ENCODE measurements around the gene U2SURP.
"Not testable (repeated sequence)": the region's sequence is repeated elsewhere in the genome, so short reads cannot be mapped to it uniquely, and the experiment has no call there.

Gene U2SURP

DNA sequence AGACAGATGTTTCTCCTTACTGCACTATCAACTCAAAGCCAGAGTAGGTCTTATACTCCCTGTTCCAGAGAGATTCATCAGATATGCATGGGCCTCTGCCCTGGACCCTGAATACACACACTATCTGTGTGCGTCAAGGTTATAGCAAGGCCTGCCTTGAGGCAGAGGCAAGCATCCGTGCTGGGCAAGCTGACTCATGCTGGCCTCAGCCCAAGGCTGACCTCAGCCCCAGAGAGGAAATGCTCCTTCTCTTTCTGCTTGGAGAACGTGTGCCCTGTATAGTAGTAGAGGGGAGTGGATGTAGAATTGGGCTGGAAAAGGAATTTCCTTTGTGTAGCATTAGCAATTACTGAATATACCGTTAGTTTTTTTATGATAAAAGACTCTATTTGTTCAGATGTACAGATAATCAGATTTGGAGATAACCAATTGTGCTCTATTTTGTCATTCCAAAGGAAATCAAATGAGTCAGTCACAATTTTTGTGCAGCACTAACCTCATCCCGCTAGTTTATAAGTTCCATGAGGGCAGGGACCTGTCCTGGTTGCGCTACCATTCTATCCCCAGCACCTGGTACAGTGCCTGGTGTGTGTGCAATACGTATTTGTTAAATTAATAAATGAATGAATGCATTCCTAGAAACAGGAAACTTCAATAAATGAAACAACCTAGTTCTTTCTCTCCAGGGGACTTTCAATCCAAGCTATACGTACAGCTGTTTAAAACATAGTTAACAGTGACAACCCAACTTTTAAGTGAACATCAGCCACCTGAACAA is 24.6 kb upstream of the U2SURP start:
- peak; percentile 64 for DNase-seq (ENCODE audit: low spot score)

DNA sequence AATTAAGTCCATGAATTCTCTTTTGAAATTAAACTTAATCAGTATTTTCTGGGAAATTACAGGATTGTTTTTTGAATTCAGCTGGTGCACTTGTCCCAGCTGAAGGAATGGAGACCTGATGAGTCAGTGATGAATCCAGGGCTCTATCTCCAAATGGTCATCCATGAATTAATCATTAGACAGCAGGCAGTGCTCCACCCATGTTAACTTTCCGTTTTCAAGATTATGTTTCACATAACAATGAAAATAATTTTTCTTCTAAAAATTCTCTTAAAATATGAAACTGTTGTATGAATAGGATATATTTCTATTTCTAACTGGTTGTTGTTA is 24.0 kb upstream of the U2SURP start:
- DNase-seq (ENCODE audit: low spot score) = no peak

DNA sequence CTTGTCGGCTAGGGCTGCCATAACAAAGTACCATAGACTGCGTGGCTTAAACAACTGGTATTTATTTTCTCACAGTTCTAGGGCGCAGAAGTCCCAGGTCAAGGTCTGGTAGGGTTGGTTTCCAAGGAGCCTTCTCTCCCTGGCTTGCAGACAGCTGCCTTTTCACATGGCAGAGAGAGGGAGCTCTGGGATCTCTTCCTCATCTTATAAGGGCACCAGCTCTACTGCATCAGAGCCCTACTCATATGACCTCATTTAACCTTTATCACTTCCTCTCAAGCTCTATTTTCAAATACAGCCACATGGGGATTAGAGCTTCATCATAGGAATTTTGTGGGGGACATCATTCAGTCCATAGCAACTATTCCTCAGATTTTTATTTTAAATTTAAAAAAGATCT is 20.3 kb upstream of the U2SURP start:
- no peak for DNase-seq (ENCODE audit: low spot score)

DNA sequence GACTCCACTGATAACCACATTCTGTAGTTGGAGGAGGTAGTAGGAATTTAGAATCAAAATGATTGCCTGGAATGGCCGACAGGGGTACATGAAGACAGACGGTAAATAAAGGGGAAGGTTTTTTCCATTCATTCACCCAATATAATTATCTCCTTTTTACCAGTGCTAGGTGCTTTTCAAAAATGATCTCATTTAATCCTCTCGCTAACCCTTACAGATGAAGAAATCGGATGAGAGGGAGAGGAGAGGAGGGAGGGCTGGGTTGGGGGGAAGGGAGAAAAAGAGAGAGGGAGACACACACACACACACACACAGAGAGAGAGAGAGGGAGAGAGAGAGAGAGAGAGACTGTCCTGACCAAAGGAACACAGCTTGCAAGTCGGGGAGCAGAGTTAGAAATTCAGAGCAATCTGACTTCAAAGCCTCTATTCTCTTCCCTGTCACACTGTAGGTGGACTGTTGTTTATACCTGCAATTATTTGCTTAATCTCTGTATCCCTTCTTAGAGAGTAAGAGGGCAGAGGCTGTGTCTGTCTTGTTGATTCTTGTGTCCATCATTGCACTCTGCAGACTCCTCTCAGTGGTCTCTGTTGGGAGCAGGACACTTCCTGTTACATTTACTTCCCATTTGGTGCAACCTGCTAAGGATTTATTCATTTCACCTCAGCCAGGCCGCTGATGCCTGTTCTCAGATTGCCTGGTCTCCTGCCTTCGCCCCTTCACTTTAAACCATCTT is 19.2 kb upstream of the U2SURP start:
- DNase-seq (ENCODE audit: low spot score) = no peak

DNA sequence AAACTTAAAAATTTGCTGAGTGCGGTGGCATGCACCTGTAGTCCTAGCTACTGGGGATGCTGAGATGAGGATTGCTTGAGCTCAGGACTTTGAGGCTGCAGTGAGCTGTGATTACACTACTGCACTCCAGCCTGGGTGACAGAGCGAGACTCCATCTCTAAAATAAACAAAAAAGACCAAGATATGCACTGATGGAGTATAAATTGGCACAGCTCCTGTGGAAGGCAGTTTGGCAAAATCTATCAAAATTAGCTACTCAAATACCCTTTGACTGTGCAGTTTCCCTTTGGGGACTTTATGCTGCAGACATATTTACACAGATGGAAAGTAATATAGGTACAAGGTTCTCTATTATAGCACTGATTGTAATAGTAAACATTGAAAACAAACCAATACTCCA is 18.1 kb upstream of the U2SURP start:
- DNase-seq (ENCODE audit: low spot score) = no peak

DNA sequence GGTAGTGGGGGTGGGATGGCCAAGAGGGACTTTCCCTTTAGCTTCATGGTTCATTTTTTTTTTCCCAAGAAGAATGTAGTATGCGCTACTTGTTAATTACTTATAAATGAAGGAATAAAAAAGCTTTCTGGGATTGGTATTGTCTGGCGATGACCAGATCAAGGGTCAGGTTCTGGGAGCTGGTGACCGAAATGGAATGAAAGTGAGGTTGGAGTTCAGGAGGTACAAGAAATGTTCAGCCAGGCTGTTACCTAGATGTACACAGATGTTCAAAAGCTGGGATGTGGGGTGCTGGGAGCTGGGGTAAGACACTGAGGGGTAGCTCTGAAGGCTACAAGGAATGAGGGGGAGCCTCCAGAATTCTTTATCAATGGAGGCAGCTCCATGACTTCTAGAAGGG is 17.1 kb upstream of the U2SURP start:
- DNase-seq (ENCODE audit: low spot score) = no peak

DNA sequence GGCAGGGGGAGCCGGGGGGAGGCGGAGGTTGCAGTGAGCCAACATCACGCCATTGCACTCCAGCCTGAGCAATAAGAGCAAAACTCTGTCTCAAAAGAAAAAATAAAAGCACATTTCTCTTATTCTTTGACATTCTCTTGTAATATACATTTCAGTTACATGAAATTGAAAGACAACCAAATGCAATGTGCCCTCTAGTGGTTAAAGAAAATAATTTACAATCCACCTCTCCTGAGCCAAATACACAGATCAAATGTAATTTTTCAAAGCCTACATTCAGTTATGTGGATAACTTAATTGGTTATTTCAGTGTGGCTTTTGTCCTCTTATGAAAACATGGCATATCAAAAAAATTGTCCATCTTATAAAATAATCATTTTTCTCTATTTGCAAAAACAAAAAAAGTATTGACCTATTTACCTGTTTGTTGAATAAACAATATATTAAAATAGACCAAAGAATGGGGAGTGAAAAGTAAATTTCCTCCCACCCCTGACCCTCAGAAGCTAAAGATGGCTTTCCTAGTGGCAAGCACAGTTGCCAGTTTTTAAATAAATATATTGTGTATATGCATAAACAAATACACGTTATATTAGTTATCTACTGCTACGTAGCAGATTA is 14.2 kb upstream of the U2SURP start:
- DNase-seq (ENCODE audit: low spot score) = peak; percentile 53

DNA sequence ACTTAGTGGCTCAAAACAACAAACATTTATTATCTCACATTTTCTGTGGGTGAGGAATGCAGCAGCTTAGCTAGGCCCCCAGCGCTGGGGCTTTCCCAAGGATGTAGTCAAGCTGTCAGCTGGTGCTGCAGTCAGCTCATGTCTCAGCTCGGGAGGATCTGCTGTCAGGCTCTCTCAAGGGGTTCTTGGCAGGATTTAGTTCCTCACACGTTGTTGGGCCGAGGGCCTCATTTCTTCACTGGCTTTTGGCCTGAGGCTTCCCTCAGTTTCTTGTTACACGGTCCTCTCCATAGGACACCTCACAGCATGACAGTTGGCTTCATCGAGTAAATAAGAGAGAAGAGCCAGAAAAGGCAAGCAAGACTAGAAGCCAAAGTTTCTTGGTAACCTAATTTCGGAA is 13.7 kb upstream of the U2SURP start:
- peak; percentile 26 for DNase-seq (ENCODE audit: low spot score)

DNA sequence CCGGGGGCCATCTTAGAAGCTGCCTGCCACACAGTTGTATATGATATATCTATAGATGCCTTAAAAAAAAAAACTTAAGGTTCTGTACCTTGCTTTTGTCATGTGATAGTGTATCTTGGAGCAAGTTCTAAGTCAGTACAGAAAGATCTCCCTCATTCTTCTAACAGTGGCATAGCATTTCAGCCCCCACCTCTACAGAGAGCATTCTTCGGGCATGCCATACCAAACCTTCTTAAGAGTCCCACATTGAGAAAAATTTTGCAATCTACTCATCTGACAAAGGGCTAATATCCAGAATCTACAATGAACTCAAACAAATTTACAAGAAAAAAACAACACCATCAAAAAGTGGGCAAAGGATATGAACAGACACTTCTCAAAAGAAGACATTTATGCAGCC is 13.1 kb upstream of the U2SURP start:
- not testable (repeated sequence) for DNase-seq (ENCODE audit: low spot score)

DNA sequence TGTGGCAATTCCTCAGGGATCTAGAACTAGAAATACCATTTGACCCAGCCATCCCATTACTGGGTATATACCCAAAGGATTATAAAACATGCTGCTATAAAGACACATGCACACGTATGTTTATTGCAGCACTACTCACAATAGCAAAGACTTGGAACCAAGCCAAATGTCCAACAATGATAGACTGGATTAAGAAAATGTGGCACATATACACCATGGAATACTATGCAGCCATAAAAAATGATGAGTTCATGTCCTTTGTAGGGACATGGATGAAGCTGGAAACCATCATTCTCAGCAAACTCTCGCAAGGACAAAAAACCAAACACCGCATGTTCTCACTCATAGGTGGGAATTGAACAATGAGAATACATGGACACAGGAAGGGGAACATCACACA is 12.5 kb upstream of the U2SURP start:
- not testable (repeated sequence) for DNase-seq (ENCODE audit: low spot score)

DNA sequence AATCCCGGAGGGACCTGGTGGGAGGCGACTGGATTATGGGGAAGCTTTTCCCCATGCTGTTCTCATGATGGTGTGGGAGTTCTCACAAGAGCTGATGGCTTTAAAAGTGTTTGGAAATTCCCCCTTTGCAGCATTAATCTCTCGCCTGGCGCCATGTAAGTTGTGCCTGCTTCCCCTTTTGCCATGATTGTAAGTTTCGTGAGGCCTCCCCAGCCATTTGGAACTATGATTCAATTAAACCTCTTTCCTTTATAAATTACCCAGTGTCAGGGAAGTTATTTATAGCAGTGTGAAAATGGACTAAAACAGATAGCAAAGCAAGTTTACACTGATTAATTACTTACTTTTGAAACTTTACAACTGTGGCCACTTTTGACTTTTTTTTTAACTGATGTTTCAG is 10.6 kb upstream of the U2SURP start:
- no peak for DNase-seq (ENCODE audit: low spot score)

DNA sequence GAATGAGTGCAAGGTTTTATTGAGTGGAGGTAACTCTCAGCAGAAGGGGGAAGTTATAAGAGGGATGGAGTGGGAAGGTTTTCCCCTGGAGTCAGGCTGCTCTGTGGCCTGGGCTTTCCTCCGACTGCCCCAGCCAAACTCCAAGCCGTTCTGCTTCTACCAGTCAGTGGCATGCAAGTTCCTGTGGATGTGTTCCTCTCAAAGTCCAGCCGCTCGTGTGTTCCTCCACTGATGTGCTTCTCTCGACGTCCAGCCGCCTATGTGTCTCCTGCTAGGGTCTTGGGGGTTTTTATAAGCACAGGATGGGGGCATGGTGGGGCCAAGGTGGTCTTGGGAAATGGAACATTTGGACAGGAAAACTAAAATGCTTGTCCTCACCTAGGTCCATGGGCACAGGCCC is 9.0 kb upstream of the U2SURP start:
- DNase-seq (ENCODE audit: low spot score) = no peak

DNA sequence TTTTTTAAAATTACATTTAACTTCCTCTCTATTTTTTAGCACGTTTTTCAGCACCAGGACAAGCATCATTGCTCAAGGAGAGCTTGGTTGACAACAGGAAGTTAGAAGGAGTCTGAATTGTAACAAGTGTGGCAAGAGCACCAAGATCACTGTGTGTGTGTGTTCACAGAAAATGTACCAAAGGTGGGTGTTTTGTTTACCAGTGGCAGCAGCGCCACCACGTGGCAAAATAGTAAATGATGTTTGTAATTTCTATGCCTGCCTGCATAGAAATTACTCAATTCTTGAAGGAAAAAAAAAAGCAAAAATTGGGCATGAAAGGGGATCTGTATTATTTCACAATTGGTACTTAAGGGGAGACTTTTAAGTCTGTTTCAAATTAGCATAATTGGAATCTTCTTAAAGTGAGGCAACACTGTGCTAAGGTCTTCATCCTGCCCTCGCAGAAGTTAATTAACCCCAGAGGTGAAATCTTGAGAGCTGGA is 7.4 kb upstream of the U2SURP start:
- DNase-seq (ENCODE audit: low spot score) = peak; percentile 69

DNA sequence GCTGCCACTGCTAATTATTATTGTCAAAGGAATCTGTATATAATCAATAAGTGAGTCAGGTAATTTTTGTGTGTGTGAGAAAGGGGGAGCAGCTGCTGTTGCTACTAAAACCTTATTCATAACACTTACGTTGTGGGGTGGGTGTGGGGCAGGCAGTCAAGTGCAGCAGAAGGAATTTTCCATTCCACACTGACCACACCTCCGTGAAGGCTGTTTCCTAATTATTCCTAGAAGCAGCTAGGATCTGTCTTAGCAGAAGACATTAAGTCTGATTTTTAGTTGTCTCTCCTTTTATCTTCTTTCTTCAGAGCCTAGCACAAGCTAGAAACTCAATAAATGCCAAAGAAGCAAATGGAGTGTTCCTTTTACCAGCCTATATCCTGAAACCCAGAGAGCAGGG is 4.0 kb upstream of the U2SURP start:
- DNase-seq (ENCODE audit: low spot score) = no peak

DNA sequence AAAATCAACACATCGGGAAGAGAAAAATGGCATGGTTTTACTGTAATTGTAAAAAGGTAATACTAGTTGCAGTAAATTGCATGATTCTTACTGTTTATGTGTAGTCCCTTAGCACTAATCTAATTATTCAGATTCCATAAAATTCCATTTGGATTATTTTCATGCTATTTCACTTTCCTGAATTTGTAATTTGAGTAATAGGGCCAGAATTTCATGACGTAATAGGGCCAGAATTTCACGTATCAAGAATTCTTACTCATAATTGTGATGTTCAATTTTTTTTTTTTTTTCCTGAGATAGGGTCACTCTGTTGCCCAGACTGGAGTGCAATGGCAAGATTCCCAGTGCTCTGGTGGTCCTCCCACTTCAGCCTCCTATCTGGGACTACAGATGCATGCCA is 2.9 kb upstream of the U2SURP start:
- no peak for DNase-seq (ENCODE audit: low spot score)

DNA sequence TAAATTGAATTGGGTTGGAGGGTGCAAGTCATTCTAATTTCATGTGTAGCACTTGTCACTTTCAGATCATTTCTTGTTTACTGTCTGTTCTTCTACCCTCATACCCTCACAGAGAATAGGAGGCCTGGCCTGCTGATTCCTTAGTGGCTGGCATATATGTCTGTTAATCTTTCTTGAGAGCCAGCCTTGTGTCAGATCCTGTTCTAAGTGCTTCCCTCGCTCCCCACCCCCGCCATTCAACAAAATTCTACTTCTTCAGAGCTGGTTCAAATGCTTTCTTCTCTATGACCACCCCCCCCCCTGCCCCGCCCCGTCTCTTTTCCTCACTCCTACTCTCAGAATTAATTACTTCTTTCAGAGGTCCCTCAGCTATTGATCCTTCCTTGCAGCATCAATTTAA is 1.5 kb upstream of the U2SURP start:
- no peak for DNase-seq (ENCODE audit: low spot score)

DNA sequence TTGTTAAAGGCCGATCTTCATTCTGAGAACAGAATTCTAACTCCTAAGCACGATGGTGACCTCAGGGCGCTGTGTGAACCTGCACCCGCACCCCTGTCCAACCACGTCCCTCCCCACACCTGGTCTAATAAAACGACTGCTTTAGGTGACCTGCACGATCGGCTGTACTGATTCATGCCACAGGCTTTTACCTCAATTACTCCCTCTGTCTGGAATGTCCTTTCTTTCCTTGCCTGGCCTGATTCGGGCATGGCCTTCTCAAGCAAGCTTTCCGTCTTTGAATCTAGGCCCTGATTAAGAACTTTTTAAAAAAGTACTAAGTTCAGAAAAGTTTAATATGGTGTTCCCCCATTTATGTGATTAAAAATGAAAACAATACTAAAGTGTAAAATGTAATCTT is 842 bp upstream of the U2SURP start:
- DNase-seq (ENCODE audit: low spot score) = no peak

DNA sequence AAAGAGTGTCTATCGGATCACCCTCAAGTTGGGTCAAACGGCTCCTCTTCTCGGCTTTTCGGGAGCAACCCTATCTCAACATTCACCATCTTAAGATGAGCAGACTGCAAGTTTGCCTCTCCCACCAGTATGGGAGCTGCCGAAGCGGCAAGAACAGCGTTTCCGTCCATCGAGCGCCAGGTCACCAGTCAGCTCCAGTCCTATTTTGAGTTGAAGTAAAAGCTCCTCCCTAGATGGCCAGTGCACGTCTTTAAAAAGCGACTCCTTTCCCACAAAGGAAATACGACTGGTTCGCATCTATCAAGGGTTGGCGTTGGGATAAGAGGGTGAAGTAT is 369 bp upstream of the U2SURP start:
- DNase-seq (ENCODE audit: low spot score) = no peak

DNA sequence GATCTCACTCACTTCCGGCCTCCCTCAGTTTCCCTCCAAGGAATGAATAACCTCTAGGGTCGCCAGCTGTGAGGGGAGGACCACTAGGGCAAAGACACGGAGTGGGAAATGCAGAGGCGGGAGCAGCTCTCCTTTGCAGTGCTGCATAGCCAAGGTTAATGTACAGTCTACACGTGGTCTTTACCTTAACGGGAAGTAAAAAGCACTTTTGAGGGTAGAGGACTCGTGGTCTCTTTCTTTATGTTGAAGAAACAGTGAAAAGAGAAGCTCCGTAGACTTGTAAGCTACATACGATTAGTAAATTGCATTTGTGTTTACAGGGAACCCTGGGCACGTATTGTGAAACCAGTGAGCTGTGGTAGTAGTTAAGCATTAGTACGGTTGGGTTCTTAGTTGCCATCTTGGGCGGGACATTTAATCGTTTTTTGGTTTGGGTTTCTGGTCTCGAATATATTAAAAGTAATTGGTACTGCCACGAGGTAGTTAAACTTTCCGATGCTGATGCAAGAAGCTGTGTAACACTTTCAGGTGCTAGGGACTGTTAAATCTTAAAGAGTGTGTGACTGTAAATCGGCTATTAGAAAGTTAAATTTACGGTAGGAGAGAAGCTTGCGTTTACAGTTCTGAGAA is 828 bp downstream of the U2SURP start:
- DNase-seq (ENCODE audit: low spot score) = no peak

DNA sequence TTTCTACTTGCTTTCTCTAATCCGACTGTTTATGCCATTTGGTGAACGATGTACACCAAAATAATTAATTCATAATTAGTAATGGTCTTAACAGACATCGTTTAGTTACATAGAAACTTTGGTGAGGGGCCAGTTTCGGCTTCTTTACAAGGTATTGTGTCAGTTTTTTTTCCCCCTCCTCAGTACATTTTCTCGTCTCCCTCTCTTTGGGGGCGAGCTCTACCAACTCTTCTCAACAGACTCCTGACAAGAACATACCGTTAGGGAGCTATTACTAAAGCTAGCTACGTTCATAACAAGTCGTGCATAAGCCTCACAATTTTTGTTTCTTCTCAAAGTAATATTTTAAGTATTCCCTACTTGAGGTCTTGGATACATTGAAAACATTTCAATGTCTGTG is 1.4 kb downstream of the U2SURP start:
- DNase-seq (ENCODE audit: low spot score) = no peak

DNA sequence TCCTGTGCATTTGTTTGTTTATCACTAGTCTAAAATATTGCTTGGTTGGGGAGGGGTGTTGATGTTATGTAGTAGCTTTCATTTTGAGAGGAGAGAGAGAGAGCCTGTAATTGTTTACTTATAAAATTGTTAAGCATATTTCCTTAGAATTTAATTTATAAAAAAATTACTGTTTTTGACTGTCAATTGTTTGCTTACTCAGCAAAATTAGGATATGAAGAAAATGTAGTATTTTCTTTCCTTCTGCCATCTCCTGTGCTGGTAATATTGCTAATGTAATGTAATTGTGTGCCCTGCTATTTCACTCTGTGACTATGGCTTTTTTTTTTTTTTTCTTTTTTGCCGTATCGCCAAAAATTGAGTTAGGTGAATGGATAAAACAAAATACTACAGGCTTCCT is 3.5 kb downstream of the U2SURP start:
- DNase-seq (ENCODE audit: low spot score) = no peak

DNA sequence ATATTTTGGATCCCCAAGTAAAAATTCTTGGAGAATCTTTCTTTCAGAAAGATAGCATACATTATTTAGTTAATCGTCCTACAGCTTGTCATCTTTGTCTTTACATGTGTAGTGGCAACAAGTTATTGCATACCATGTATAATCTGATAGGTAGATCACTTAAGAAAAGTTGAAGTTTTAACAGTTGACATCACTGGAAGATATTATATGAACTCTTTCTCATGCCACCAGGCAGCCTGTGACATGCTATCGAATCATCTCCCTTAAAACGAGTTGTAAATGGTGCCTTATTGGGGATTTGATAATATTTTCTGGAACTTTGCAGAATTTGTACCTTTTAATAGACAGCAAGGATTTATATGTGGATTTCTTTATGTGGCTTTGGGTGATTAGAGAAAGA is 8.7 kb downstream of the U2SURP start:
- no peak for DNase-seq (ENCODE audit: low spot score)

DNA sequence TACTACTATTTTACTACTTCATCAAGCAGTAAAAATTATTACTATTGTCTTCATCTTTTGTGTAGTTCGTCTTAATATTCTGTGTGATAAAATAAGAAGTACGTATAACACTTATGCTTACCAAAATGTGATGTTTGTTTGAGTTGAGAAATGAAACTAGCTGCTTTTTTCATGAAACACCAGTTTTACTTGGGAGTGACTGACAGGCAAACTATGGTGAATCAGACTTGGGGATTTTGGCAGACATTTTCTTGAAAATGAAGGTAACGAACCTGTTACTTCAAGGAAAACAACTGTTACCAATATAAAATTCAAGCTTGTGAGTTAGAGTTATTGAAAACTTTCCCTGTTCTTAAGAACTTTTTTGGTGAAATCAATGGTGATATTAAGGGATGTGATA is 10.3 kb downstream of the U2SURP start:
- DNase-seq (ENCODE audit: low spot score) = no peak
